SU-DHL-6 (cell line): ENCODE measurements around the gene NOVA1.

ENCODE experiments used
- H2AFZ ChIP-seq: fragments of 200-600 bp; sonication (generic); 2 replicates; pipeline ENCODE4 v1.6.1; 2014; ENCODE audit warnings: low read depth, mild to moderate bottlenecking, moderate library complexity, mixed read lengths, antibody characterized with exemption, low read length; ENCODE audit not compliant: severe bottlenecking
- H3F3A ChIP-seq: fragments of 200-600 bp; shearing (Covaris generic); 2 replicates; pipeline ENCODE4 v1.6.0; 2016; ENCODE audit warnings: antibody characterized with exemption, mild to moderate bottlenecking; ENCODE audit not compliant: insufficient read depth
- H3K27ac ChIP-seq: fragments of 200-600 bp; sonication (generic); 2 replicates; pipeline ENCODE4 v1.5.1; 2016; ENCODE audit warnings: low read depth, mild to moderate bottlenecking, low read length, moderate library complexity, mixed read lengths
- H3K27me3 ChIP-seq: fragments of 200-600 bp; sonication (generic), shearing (Covaris generic); 2 replicates; pipeline ENCODE4 v1.6.0; 2014; ENCODE audit warnings: mild to moderate bottlenecking, low read length
- H3K36me3 ChIP-seq: fragments of 200-600 bp; sonication (generic); 2 replicates; pipeline ENCODE4 v1.6.1; 2014; ENCODE audit warnings: mild to moderate bottlenecking, low read length, mixed read lengths
- H3K4me2 ChIP-seq: fragments of 300-600, 200-600 bp; shearing (Covaris generic), sonication (generic); 2 replicates; pipeline ENCODE4 v1.6.0; 2014; ENCODE audit warnings: low read length, low read depth, mild to moderate bottlenecking; ENCODE audit not compliant: poor library complexity, severe bottlenecking
- H3K4me3 ChIP-seq: fragments of 200-600 bp; sonication (generic); 2 replicates; pipeline ENCODE4 v1.5.1; 2014; ENCODE audit warnings: antibody characterized with exemption, low read length, mild to moderate bottlenecking, mixed read lengths; ENCODE audit not compliant: insufficient read depth, poor library complexity, severe bottlenecking
- H3K79me2 ChIP-seq: fragments of 200-600 bp; sonication (generic); 2 replicates; pipeline ENCODE4 v1.6.1; 2014; ENCODE audit warnings: mild to moderate bottlenecking, low read length, moderate library complexity; ENCODE audit not compliant: insufficient read depth
- H3K9ac ChIP-seq: fragments of 200-600 bp; sonication (generic); 2 replicates; pipeline ENCODE4 v1.7.0; 2014; ENCODE audit warnings: mild to moderate bottlenecking, low read length
- H3K9me2 ChIP-seq: fragments of 200-600 bp; sonication (generic); replicated peaks from 2 replicates; pipeline ENCODE4 v1.6.1; 2014; ENCODE audit warnings: low read length; ENCODE audit not compliant: insufficient read depth
- H3K9me3 ChIP-seq: fragments of 200-600 bp; sonication (generic); 2 replicates; pipeline ENCODE4 v1.6.1; 2014; ENCODE audit warnings: low read length, mixed read lengths; ENCODE audit not compliant: insufficient read depth
- H4K20me1 ChIP-seq: fragments of 200-600 bp; sonication (generic); 2 replicates; pipeline ENCODE4 v1.6.1; 2014; ENCODE audit warnings: low read depth, mild to moderate bottlenecking, antibody characterized with exemption, low read length, moderate library complexity, mixed read lengths
- CTCF ChIP-seq: fragments of 200-600 bp; sonication (generic); IDR thresholded peaks from one replicate; pipeline ENCODE4 v1.5.1; 2017; ENCODE audit warnings: antibody characterized with exemption, mild to moderate bottlenecking, low read length, moderate library complexity; ENCODE audit not compliant: insufficient read depth, poor library complexity, severe bottlenecking
- EZH2phosphoT487 ChIP-seq: fragments of 200-600 bp; sonication (generic), shearing (Covaris generic); conservative IDR thresholded peaks from 2 replicates; pipeline ENCODE4 v1.6.1; 2018; ENCODE audit warnings: mild to moderate bottlenecking, antibody characterized with exemption, low read length, moderate library complexity, mixed read lengths

NOVA1 gene

GRCh38 chr14:26484562-26484961, 113.3 kb downstream of the NOVA1 start:
- H3K27ac ChIP-seq = no peak overlapping the region
- H4K20me1 ChIP-seq = no peaks in the 10 kb centered on the region
- no peaks in the 10 kb centered on the region for H3K79me2 ChIP-seq
- no peaks in the 10 kb centered on the region for H3K9me3 ChIP-seq
- H3K36me3 ChIP-seq = no peaks in the 10 kb centered on the region
- H3K4me2 ChIP-seq = no peak overlapping the region
- H3K27me3 ChIP-seq = no peaks in the 10 kb centered on the region
- H3F3A ChIP-seq = no peaks in the 10 kb centered on the region
- no peak overlapping the region for H3K9ac ChIP-seq
- H3K9me2 ChIP-seq = no peaks in the 10 kb centered on the region
- no peak for TF ChIP-seq CTCF
- no peak for TF ChIP-seq EZH2phosphoT487
- no peak overlapping the region for H2AFZ ChIP-seq
- H3K4me3 ChIP-seq = no peak overlapping the region

GRCh38 chr14:26478967-26479366, 118.9 kb downstream of the NOVA1 start:
- Histone ChIP-seq H3K9me3 (no peaks in the 10 kb centered on the region), H3K9me2 (no peaks in the 10 kb centered on the region), H2AFZ (no peak overlapping the region), H3K79me2 (no peaks in the 10 kb centered on the region), H4K20me1 (no peaks in the 10 kb centered on the region), H3K27me3 (no peaks in the 10 kb centered on the region), H3K4me2 (no peak overlapping the region), H3K4me3 (no peak overlapping the region), H3K9ac (no peak overlapping the region), H3K27ac (no peak overlapping the region), H3K36me3 (no peaks in the 10 kb centered on the region), H3F3A (no peaks in the 10 kb centered on the region)
- TF ChIP-seq CTCF (no peak), EZH2phosphoT487 (no peak)

- no peaks in the 10 kb centered on the region for H3F3A ChIP-seq
- TF ChIP-seq CTCF (no peak), EZH2phosphoT487 (no peak)
- no peaks in the 10 kb centered on the region for H3K27me3 ChIP-seq
- no peaks in the 10 kb centered on the region for H3K79me2 ChIP-seq
- H3K4me3 ChIP-seq = no peak overlapping the region
- H4K20me1 ChIP-seq = no peaks in the 10 kb centered on the region
- H3K9me3 ChIP-seq = no peaks in the 10 kb centered on the region
- H3K27ac ChIP-seq = no peak overlapping the region
- no peak overlapping the region for H3K9ac ChIP-seq
- no peak overlapping the region for H3K4me2 ChIP-seq
- no peaks in the 10 kb centered on the region for H3K9me2 ChIP-seq
- no peaks in the 10 kb centered on the region for H3K36me3 ChIP-seq
- no peak overlapping the region for H2AFZ ChIP-seq
These were observed 131.0 kb downstream of the NOVA1 start for GRCh38 chr14:26466862-26467261.
